Mammary epithelial cell (primary cell): ENCODE results near the gene CDKN1C.

ENCODE experiments used
- EZH2 ChIP-seq: IDR thresholded peaks from 2 replicates; pipeline ENCODE4 v1.6.1; 2012; ENCODE audit warnings: low read length, inconsistent platforms, borderline replicate concordance
- TF ChIP-seq, protein P1 (sequence below), 2 donors: IDR thresholded peaks in 1 of 2; conservative IDR thresholded peaks in 1 of 2; 2 replicates each; pipeline ENCODE4 v1.5.1; 2011 to 2012; ENCODE audit warnings: inconsistent platforms in 2 of 2, low read length in 2 of 2, mild to moderate bottlenecking in 2 of 2, control low read depth in 1 of 2, low read depth in 1 of 2; ENCODE audit not compliant: insufficient read depth in 1 of 2; ENCODE audit errors: extremely low read depth in 1 of 2

DNA sequence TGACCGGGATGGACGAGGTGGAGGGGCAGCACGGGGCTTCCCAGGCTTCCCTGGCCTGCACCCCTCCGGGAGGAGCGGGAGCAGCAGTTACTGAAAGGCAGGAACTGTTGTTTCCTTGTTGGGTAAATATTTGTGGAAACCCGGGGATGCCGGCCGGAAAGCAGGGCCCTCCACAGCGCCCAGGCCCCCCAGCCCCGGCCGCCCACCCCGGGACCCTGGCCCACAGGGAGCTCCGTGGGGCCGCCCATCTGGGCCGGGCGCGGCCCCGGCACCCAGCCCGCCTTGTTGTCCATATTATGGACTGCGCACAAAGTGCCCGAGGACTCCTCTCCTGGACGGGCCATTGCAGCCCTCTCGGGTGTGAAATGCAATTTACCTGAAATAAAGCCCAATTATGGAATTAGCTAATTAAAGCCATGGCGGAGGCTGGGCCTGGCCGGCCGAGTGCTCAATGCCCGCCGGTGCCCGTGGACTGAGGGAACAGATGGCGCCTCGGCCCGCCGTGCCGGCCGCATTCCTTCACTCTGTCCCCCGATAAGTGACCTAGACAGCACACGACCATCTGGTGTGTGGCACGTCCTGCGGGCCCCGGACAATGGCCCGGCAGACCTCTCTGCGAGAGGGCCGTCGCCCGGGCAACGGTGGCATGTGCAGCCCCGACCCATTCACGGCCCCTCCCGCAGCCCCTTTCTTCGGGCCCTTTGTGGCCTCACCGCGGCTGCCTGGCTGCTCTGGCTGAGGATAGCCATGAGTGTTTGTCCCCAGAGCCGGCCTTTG, 35.4 kb downstream of the CDKN1C start:
- no peak for TF ChIP-seq EZH2
- TF ChIP-seq, protein P1, sequence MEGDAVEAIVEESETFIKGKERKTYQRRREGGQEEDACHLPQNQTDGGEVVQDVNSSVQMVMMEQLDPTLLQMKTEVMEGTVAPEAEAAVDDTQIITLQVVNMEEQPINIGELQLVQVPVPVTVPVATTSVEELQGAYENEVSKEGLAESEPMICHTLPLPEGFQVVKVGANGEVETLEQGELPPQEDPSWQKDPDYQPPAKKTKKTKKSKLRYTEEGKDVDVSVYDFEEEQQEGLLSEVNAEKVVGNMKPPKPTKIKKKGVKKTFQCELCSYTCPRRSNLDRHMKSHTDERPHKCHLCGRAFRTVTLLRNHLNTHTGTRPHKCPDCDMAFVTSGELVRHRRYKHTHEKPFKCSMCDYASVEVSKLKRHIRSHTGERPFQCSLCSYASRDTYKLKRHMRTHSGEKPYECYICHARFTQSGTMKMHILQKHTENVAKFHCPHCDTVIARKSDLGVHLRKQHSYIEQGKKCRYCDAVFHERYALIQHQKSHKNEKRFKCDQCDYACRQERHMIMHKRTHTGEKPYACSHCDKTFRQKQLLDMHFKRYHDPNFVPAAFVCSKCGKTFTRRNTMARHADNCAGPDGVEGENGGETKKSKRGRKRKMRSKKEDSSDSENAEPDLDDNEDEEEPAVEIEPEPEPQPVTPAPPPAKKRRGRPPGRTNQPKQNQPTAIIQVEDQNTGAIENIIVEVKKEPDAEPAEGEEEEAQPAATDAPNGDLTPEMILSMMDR (conservative IDR thresholded peaks at IDR 0.05 in 1 of 2, IDR thresholded peaks at IDR 0.05 in 1 of 2; ENCODE audit: extremely low read depth in 1 of 2, insufficient read depth in 1 of 2, low read depth in 1 of 2, low read length in 2 of 2) = no peak
